ENCODE measurements around the gene VCL.

Gene VCL

GRCh38 chr10:74086317-74086716 lies 88.4 kb downstream of the VCL start:
- no peak for TF ChIP-seq CTCF (conservative IDR thresholded peaks at IDR 0.05; ENCODE audit: low read depth, low read length)
- no peak for DNase-seq (ENCODE audit: low read depth)
- H3K4me3 ChIP-seq (ENCODE audit: low read length): no peak overlapping the region

- TF ChIP-seq CTCF (conservative IDR thresholded peaks at IDR 0.05; ENCODE audit: low read depth, low read length): no peak
- no peak overlapping the region for H3K4me3 ChIP-seq (ENCODE audit: low read length)
- no peak for DNase-seq (ENCODE audit: low read depth)
Measured at GRCh38 chr10:74088722-74089121, 90.8 kb downstream of the VCL start.

GRCh38 chr10:74092372-74092771 lies 94.5 kb downstream of the VCL start:
- DNase-seq (ENCODE audit: low read depth): no peak
- no peak overlapping the region for H3K4me3 ChIP-seq (ENCODE audit: low read length)
- no peak for TF ChIP-seq CTCF (conservative IDR thresholded peaks at IDR 0.05; ENCODE audit: low read depth, low read length)

- TF ChIP-seq CTCF (conservative IDR thresholded peaks at IDR 0.05; ENCODE audit: low read depth, low read length): no peak
- H3K4me3 ChIP-seq (ENCODE audit: low read length): no peak overlapping the region
- no peak for DNase-seq (ENCODE audit: low read depth)
Measured at GRCh38 chr10:74093530-74094164, 95.7 kb downstream of the VCL start.

GRCh38 chr10:74094231-74094630 lies 96.3 kb downstream of the VCL start:
- no peak for DNase-seq (ENCODE audit: low read depth)
- TF ChIP-seq CTCF (conservative IDR thresholded peaks at IDR 0.05; ENCODE audit: low read depth, low read length): no peak
- H3K4me3 ChIP-seq (ENCODE audit: low read length): no peak overlapping the region

GRCh38 chr10:74096777-74097176 lies 98.9 kb downstream of the VCL start:
- H3K4me3 ChIP-seq (ENCODE audit: low read length): no peak overlapping the region
- no peak for TF ChIP-seq CTCF (conservative IDR thresholded peaks at IDR 0.05; ENCODE audit: low read depth, low read length)
- no peak for DNase-seq (ENCODE audit: low read depth)

GRCh38 chr10:74097776-74098175 lies 99.9 kb downstream of the VCL start:
- no peak for DNase-seq (ENCODE audit: low read depth)
- H3K4me3 ChIP-seq (ENCODE audit: low read length): no peak overlapping the region
- TF ChIP-seq CTCF (conservative IDR thresholded peaks at IDR 0.05; ENCODE audit: low read depth, low read length): no peak

Measured in retinal pigment epithelial cell (primary cell).